NCI-H1694 treated with DMSO at 0.1 percent for 48 hours (cell line): Measurements from ENCODE around the gene BAG1.

ENCODE experiments used
- DNase-seq: peaks from one replicate; lab custom pipeline; 2025; lab: John Stamatoyannopoulos, UW

Gene BAG1

DNA sequence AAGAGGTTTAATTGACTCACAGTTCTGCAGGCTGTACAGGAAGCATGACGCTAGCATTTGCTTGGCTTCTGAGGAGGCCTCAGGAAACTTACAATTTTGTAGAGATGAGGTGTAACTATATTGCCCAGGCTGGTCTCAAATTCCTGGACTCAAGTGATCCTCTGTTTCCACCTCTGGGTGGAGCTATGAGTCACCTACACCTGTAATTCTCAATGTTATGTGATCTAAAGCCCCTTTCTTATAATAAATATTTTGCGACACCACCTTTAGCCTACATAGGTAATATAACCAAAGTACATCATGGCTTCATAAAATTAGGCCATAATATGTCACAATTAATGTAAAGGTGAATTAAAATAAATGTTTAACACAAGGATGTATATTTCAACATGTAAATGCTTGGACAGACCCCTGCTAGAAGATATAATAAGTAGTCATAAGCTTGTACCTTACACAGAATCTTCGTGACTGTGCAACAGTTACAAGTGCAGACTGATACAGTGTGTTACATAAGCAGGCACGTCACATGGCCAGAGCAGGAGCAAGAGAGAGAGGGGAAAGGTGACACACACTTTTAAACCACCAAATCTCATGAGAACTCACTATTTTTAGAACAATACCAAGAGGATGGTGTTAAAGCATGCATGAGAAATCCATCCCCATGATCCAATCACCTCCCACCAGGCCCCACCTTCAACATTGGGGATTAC is 54.3 kb downstream of the BAG1 start:
- no peak for DNase-seq

DNA sequence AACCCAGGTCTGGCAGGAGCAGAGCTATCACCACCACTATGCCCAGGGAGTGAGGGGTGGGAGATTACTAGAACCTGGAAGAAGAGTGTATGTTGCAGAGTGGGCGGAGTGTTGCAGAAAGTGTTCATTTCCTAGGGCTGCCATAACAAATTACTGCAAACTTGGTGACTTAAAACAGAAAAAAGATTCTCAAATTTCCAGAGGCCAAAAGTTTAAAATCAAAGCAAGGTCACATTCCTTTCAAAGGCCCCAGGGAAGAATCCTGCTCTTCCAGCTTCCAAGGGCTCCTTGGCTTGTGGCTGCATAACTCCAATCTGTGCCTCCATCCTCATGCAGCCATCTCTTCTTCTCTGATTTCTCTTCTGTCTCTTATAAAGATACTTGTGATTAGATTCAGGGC is 55.1 kb downstream of the BAG1 start:
- no peak for DNase-seq

DNA sequence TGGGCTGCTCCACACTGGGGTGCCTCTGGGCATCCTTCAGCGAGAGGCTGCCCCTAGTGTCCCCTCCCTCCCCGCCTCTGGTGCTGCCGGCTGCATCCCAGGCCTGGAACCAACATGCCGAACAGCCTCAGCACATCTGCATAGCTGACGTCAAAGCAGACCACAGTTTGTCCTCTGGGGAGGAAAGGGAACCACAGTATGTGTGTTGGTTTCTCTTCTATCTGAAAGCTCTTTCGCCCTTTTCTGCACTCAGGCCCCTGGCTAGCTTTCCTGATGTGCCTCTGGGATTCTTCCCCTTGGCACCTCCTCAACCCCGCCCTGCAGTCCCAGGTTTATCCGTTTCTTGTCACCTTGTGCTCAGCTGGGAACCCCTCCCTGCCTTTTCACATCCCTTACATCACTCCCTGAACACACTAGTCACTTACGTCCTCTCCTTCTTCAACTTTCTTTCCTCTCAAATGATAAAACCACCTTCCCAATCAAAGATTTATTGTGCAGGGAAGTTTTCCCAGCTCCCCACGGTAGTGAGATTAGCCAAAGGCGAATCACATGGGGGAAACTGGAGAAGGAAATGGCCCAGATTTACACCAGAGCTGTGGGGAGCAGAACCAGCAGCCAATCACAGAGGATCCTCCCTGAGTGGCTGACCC is 61.8 kb downstream of the BAG1 start:
- DNase-seq, result no peak
